HG02763 (cell line): ENCODE data around the gene AFMID.
"Not testable (repeated sequence)": the region's sequence is repeated elsewhere in the genome, so short reads cannot be mapped to it uniquely, and the experiment has no call there.

ENCODE experiments used
- ATAC-seq: cut with Tn5 transposase; IDR thresholded peaks from one replicate; pipeline ENCODE4 v1.9.1; 2021; ENCODE audit warnings: mild to moderate bottlenecking, moderate library complexity; ENCODE audit not compliant: unreplicated experiment

AFMID gene

DNA sequence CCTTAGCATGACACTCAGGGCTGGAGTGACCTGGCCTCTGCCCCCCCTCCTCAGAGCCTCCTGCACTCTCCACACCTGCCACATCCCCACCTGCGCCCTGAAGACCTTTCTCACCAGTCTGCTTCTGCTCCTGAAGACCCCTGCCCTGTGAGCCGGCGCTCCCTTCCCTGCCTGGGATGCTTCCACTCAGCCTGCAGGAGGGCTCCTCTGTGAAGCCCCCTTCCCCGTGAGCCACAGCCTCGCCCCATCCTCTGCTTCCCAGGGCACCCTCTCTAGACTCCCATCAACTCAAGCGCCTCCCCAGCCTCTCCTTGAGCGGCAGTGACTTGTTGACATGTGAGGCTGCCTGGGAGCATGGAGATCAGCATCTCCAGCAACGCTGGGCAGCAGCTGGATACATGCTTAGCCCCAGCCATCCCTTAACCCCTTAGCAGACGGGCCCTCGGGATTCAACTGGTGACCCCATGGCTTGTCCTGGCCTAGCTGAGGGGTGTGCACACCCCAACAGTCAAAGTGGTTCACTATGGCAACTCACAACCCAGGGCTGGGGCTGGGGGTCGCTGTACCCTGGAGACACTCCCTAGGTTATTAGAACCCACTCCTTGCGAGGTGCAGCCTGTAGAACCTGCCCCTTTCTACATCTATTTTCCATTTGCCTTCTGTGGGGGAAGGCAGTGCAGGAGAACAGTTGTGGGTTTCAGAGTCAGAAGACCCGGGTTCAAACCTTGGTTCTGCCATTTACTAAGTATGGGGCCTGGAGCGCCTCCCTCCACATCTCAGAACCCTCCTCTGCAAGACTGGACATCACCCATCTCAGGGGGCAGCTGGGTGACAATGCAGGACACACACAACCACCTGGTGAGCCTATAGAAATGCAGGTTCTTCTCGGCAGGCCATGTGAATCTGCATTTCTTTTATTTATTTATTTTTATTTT is 65.8 kb downstream of the AFMID start:
- no peak for ATAC-seq

DNA sequence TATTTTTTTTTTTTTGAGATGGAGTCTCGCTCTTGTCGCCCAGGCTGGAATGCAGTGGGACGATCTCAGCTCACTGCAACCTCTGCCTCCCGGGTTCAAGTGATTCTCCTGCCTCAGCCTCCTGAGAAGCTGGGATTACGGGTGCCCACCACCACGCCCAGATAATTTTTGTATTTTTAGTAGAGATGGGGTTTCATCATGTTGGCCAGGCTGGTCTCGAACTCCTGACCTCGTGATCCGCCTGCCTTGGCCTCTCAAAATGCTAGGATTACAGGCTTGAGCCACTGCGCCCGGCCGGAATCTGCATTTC is 66.4 kb downstream of the AFMID start:
- not testable (repeated sequence) for ATAC-seq

DNA sequence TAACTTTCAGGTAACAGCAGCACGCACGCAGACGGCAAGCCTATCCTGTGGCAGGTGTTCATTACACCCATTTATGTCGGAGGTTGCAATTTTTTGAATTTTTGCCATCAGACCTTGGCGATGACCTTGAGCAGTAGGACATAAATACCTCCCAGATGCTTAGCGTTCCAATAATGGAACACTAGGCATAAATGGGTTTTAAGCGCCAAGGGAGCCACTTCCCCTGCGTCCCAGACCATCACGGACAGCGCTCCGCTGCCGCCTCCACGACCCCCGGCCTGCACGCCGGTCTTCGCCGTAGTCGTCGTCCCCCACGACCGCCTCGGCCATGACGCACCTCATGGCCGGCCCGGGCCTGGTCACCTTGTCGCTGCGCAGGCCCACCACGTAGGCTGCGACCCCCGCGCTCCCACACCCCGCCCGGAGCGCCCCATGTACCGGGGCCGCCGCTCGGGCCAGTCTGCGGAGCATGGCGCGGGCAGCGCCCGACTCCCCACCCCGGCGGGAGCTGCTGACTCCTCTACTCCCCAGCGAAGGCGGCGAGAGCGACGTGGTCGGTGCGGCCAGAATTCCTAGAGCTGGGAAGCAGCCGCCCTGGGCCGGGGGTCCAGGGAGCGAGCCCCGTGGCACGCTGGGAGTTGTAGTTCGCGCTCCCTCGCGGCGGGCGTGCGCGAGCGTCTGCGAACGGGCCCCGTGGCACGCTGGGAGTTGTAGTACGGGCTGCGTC is 66.9 kb downstream of the AFMID start:
- ATAC-seq, result peak; percentile 35

DNA sequence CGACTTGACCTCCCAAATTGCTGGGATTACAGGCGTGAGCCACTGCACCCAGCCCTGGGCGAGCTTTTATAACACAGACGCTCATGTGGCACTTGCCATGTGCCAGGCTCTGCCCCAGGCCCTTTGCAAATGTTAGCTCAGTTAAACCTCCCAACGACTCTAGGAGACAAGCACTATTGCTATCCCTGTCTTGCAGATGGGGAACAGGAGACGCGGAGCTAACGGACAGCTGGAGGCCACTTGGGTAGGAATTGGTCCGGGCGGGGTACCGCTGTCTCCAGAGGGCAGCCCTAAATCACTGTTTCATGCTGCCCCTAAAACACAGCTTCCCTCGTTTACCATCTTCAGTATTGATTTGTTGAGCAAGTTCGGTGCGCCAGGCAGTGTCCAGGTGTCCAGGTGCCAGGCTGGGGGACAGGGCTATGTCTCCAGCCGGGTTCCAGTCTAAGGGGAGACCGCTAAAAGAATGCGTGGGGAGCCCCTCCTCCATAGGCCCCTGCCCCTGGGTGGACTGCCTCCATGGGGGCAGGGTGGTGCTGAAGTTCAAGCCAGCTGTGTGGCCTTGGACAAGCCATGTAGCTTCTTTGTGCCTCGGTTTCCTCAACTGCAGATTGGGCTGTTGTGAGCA is 68.0 kb downstream of the AFMID start:
- ATAC-seq, result no peak

DNA sequence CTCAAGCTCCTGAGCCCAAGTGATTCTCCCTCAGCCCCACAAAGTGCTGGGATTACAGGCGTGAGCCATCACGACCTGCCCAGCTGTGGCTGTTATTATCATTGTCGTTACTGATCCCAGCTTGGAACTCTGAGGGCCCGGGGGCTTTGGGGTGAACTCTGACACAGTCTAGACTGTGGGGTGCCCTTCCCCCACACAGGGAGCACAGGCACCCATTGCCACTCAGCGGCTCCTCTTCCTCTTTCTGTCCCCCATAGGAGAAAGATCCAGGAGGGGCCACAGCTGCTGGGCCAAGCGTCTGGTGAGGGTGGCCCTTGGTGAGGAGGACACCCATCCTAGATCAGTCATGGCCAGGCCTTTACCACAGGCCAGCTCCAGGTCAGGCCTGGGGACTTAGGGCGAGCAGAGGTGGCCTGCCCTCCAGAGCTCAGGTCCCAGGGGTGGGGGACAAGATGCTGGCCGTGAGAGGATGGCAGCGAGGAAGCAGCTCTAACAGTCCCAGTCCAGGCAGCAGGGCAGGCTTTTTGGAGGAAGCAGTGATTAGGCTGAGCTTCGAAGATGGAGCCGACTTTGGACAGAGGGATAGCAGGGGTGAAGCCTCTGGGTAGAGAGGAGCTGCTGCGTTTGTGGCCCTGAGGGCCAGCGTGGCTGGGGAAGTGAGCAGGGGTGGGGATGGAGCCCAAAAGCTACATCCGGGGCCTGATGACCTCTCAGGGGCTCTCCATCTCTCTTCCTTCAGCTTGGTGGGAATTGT is 69.0 kb downstream of the AFMID start:
- ATAC-seq, result no peak

DNA sequence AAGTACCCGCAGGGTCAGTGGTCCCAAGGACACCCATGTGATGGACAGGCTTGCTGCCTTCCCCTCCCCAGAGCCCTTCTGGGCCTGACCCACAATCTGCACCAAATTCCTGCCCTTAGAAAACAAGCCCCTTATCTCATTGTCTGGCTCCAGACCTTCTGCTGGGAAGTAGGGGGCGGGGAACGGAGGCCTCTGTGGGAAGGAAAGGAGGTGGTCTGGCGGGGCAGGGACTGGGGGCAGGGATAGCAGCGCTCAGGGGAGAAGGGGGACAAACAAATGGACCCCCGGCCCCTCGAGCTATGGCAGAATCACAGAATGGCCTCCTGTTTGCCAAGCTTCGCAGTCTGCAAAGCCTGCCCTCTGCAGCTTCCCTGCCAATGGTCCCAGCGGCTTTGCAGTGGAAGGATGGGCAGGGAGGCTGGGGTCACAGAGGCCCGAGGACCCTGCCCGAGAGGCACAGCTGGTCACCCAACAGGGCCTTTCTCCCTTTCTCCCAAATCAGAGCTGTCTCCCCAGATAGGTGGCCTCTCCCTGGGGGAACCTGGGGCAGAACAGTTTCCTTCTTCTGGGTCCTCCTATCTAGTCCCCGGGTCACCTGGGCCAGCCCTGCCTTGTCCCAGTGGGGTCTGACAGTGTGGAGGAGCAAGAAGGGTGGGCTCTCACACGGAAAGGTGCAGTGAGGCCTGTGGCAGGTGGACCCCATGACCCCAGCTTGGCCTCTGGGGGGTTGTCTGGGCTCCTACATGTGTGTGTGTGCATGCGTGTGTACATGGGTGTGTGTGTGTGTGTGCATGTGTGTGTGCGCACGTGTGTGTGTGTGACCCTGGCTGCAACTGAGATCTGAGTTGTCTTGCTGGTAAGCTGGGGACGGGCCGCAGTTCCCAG is 69.8 kb downstream of the AFMID start:
- no peak for ATAC-seq
